Ishikawa (cell line): ENCODE measurements around the gene PADI1.

Source experiments
- CEBPB ChIP-seq: IDR thresholded peaks from 2 replicates; pipeline ENCODE4 v1.6.1; 2012
- EP300 ChIP-seq: IDR thresholded peaks from 2 replicates; pipeline ENCODE4 v1.6.1; 2012; ENCODE audit warnings: borderline replicate concordance
- NFIC ChIP-seq: IDR thresholded peaks from 2 replicates; pipeline ENCODE4 v1.6.1; 2012

DNA sequence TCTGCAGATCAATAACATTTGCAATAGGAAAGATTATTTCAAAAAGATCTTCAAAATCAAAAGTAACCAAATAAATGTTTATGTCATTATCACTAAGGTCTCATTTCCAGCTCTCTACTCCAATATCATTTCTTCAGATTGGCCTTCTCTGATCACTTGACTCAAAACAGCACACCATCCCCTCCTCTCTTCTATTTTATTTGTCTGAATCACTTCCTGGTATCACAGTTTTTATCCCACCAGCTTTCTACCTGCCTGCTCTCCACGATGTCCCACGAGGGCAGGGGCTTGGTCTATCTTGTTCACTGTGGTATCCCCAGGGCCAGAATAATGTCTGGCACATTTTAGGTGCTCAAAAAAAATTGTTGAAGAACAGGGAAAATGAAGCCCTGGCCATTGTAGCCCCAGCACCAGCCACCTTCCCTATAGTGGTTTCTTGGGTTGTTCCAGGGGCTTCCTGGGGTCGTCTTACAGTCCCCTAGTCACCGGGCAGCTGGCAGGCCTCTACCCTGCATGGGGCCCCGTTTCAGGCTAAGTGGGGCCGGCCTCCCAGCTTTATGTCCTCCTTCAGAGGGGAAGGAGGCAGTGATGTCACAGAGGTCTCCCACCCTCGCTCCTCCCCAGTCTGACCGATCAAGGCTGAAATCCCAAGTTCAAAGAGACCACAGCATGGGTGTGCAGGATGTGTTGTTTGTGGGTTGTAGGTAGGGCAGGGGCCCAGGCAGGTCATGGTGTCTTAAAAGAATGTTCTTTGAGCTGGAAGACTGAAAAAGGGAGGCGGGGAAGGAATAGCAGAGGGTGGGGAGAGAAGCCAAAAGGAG, 3.5 kb upstream of the PADI1 start:
- no peak for TF ChIP-seq EP300
- TF ChIP-seq NFIC = no peak
- no peak for TF ChIP-seq CEBPB
